ENCODE measurements around the gene ADCY7. TPM values are rescaled to one million over a fixed set of nuclear protein-coding genes. Genes with fewer than 3 reads are reported as not detected.

The ADCY7 gene
- total RNA-seq, 6 experiments from 2014 or later, result 32.7 to 48.1 (median 41.9) TPM

GRCh38 chr16:50296807-50297206 is 30.5 kb downstream of the ADCY7 start:
- H3K4me1 Mint-ChIP-seq (ENCODE audit: low read depth), result peaks cover 6% of the 10 kb centered on the region
- H3K4me3 Mint-ChIP-seq, result no peak overlapping the region
- H3K27me3 Mint-ChIP-seq (ENCODE audit: insufficient read depth), result no peaks in the 10 kb centered on the region
- TF ChIP-seq CTCF (IDR thresholded peaks at IDR 0.05), result no peak
- H3K36me3 Mint-ChIP-seq (ENCODE audit: low read depth), result peaks cover 6% of the 10 kb centered on the region; the same call in 1 of the 2 replicates
- no peak overlapping the region for H3K27ac Mint-ChIP-seq
- DNase-seq, result no peak
- no peaks in the 10 kb centered on the region for H3K9me3 Mint-ChIP-seq

DNA sequence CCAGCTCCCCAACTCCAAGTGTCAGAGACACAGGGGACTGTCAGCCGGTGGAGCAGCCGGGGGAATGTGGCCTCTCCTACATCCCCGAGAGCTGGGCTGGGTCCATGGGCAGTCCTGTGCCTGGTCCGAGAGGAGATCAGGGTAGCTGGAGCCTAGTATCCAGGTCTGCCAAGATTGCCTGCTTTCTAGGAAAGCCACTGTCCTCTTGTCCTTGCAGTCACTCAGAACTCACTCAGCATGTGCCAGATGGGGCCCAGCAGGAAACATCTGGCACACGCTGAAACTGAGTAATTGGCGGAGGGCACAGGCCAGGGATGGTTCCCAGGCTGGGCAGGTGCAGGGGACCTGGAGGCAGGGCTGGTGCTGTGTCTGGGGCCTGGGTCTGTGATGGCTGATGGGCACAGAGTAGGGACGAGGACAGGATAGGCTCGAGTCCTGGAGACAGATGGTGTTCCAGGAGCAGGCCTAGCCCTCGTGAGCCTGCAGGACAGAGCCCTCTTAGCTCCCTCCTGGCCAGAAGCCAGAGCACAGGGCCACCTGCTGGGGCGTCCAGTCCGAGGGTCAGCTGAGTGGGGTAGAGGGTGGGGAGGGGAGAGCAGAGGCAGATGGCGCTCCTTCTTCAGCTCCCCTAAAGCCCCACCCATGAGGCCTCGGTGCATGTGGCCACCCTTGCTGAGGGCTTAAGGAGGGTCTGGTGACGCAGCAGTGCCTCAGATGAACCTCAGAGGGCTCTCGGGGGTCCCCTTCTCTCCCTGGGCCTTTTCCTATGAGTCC is 31.1 kb downstream of the ADCY7 start:
- no peak overlapping the region for H3K4me3 Mint-ChIP-seq
- H3K27ac Mint-ChIP-seq, result no peak overlapping the region

DNA sequence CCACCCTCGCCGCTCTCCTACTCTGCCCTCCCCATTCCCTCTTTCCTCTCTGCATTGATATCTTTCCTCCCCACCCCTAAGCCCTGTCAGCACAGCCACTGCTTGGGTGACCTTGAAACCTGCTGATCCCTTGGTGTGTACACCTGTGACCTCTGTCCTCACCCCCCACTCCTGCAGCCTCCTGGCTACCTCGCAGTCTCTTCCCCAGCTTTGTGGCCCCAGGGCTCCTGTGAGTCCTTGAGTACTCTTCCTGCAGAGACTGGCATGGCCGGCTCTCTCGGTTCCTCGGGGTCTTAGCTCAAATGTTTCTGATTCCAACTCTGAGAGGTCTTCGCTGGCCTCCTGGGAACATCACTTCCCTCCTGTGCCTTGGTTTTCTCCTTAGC is 31.7 kb downstream of the ADCY7 start:
- Mint-ChIP-seq H3K27me3 (ENCODE audit: insufficient read depth) (no peaks in the 10 kb centered on the region), H3K27ac (no peak overlapping the region), H3K4me3 (no peak overlapping the region), H3K36me3 (ENCODE audit: low read depth) (peaks cover 6% of the 10 kb centered on the region; the same call in 1 of the 2 replicates), H3K9me3 (no peaks in the 10 kb centered on the region), H3K4me1 (ENCODE audit: low read depth) (peaks cover 13% of the 10 kb centered on the region)
- DNase-seq, result no peak
- no peak for TF ChIP-seq CTCF (IDR thresholded peaks at IDR 0.05)

More for the DNA sequence above, 31.1 kb downstream of the ADCY7 start:
- Mint-ChIP-seq H3K27me3 (ENCODE audit: insufficient read depth) (no peaks in the 10 kb centered on the region), H3K4me1 (ENCODE audit: low read depth) (peaks cover 9% of the 10 kb centered on the region), H3K36me3 (ENCODE audit: low read depth) (peaks cover 6% of the 10 kb centered on the region; the same call in 1 of the 2 replicates), H3K9me3 (no peaks in the 10 kb centered on the region)
- TF ChIP-seq CTCF (IDR thresholded peaks at IDR 0.05), result no peak
- DNase-seq, result no peak

GRCh38 chr16:50298591-50299507 is 32.5 kb downstream of the ADCY7 start:
- DNase-seq, result no peak
- no peak overlapping the region for H3K4me3 Mint-ChIP-seq
- H3K9me3 Mint-ChIP-seq, result no peaks in the 10 kb centered on the region
- peaks cover 6% of the 10 kb centered on the region; the same call in 1 of the 2 replicates for H3K36me3 Mint-ChIP-seq (ENCODE audit: low read depth)
- H3K27ac Mint-ChIP-seq, result no peak overlapping the region
- peaks cover 15% of the 10 kb centered on the region for H3K4me1 Mint-ChIP-seq (ENCODE audit: low read depth)
- no peak for TF ChIP-seq CTCF (IDR thresholded peaks at IDR 0.05)
- H3K27me3 Mint-ChIP-seq (ENCODE audit: insufficient read depth), result no peaks in the 10 kb centered on the region

GRCh38 chr16:50299508-50300105 is 33.3 kb downstream of the ADCY7 start:
- Mint-ChIP-seq H3K27ac (no peak overlapping the region), H3K4me1 (ENCODE audit: low read depth) (peaks cover 15% of the 10 kb centered on the region), H3K4me3 (no peak overlapping the region), H3K27me3 (ENCODE audit: insufficient read depth) (no peaks in the 10 kb centered on the region), H3K36me3 (ENCODE audit: low read depth) (peaks cover 6% of the 10 kb centered on the region; the same call in 1 of the 2 replicates), H3K9me3 (no peaks in the 10 kb centered on the region)
- TF ChIP-seq CTCF (IDR thresholded peaks at IDR 0.05), result no peak
- DNase-seq, result no peak

Data from HFFc6 (cell line).